Trophoblast cell (in vitro differentiated cells and primary cell): ENCODE measurements around the gene RET.

Experiments used
- DNase-seq, 2 donors: peaks; one replicate each; pipeline ENCODE4 v3.0.0-alpha.2; 2016
- H2AFZ ChIP-seq: 2 replicates; pipeline ENCODE4 v1.6.1; 2013; ENCODE audit warnings: low read length, moderate library complexity, mild to moderate bottlenecking; ENCODE audit not compliant: insufficient read depth, poor library complexity
- H2AK5ac ChIP-seq: 2 replicates; pipeline ENCODE4 v1.6.1; 2013; ENCODE audit warnings: mild to moderate bottlenecking, low read length
- H2BK120ac ChIP-seq: 2 replicates; pipeline ENCODE4 v1.6.1; 2013; ENCODE audit warnings: low read length, mild to moderate bottlenecking, moderate library complexity; ENCODE audit not compliant: insufficient read depth, poor library complexity
- H2BK12ac ChIP-seq: 2 replicates; pipeline ENCODE4 v1.6.1; 2013; ENCODE audit warnings: mild to moderate bottlenecking, low read length, moderate library complexity
- H2BK5ac ChIP-seq: 2 replicates; pipeline ENCODE4 v1.6.1; 2013; ENCODE audit warnings: low read length, low read depth, moderate library complexity, mild to moderate bottlenecking; ENCODE audit not compliant: poor library complexity
- H3K14ac ChIP-seq: 2 replicates; pipeline ENCODE4 v1.6.1; 2013; ENCODE audit warnings: mild to moderate bottlenecking, low read length
- H3K18ac ChIP-seq: 2 replicates; pipeline ENCODE4 v1.6.1; 2013; ENCODE audit warnings: mild to moderate bottlenecking, low read length
- H3K23ac ChIP-seq: 2 replicates; pipeline ENCODE4 v1.6.1; 2013; ENCODE audit warnings: low read length
- H3K27ac ChIP-seq: 2 replicates; pipeline ENCODE4 v1.5.1; 2013; ENCODE audit warnings: low read depth, mild to moderate bottlenecking, inconsistent platforms, low read length, moderate library complexity
- H3K27me3 ChIP-seq: 2 replicates; pipeline ENCODE4 v1.6.1; 2013; ENCODE audit warnings: inconsistent platforms, mild to moderate bottlenecking, low read length, moderate library complexity; ENCODE audit not compliant: insufficient read depth
- H3K36me3 ChIP-seq, 2 experiments: 1 replicate in 1 of 2; 2 replicates in 1 of 2; pipeline ENCODE4 v1.6.1; 2013; ENCODE audit warnings: low read length in 2 of 2, mild to moderate bottlenecking in 2 of 2, moderate library complexity in 1 of 2; ENCODE audit not compliant: insufficient read depth in 2 of 2, control insufficient read depth in 1 of 2
- H3K4ac ChIP-seq: 2 replicates; pipeline ENCODE4 v1.6.1; 2013; ENCODE audit warnings: low read depth, mild to moderate bottlenecking, low read length, moderate library complexity
- H3K4me1 ChIP-seq, 2 experiments: 1 replicate in 1 of 2; 2 replicates in 1 of 2; pipeline ENCODE4 v1.6.1; 2013; ENCODE audit warnings: low read length in 2 of 2, mild to moderate bottlenecking in 2 of 2, moderate library complexity in 1 of 2; ENCODE audit not compliant: insufficient read depth in 2 of 2, control insufficient read depth in 1 of 2
- H3K4me2 ChIP-seq: 2 replicates; pipeline ENCODE4 v1.6.1; 2013; ENCODE audit warnings: inconsistent platforms, mild to moderate bottlenecking, low read length, moderate library complexity
- H3K4me3 ChIP-seq: 2 replicates; pipeline ENCODE4 v1.5.1; 2013; ENCODE audit warnings: mild to moderate bottlenecking, low read depth, low read length, inconsistent platforms
- H3K79me1 ChIP-seq: one replicate; pipeline ENCODE4 v1.6.1; 2013; ENCODE audit warnings: low read length
- H3K79me2 ChIP-seq: 2 replicates; pipeline ENCODE4 v1.6.1; 2013; ENCODE audit warnings: low read length, mild to moderate bottlenecking; ENCODE audit not compliant: control insufficient read depth, insufficient read depth, poor library complexity
- H3K9ac ChIP-seq: 2 replicates; pipeline ENCODE4 v1.6.1; 2013; ENCODE audit warnings: mild to moderate bottlenecking, low read length
- H3K9me3 ChIP-seq: 2 replicates; pipeline ENCODE4 v1.6.1; 2013; ENCODE audit warnings: low read depth, mild to moderate bottlenecking, control low read depth, inconsistent platforms, low read length; ENCODE audit not compliant: insufficient read depth
- H4K12ac ChIP-seq: 2 replicates; pipeline ENCODE4 v1.6.1; 2013; ENCODE audit warnings: low read depth, mild to moderate bottlenecking, low read length, moderate library complexity
- H4K8ac ChIP-seq: 2 replicates; pipeline ENCODE4 v1.6.1; 2013; ENCODE audit warnings: low read depth, mild to moderate bottlenecking, low read length, moderate library complexity
- H4K91ac ChIP-seq: one replicate; pipeline ENCODE4 v1.6.1; 2013; ENCODE audit warnings: low read depth, mild to moderate bottlenecking, low read length, moderate library complexity
- WGBS: extraction: QIAGEN DNeasy Blood & Tissue Kit; methylation state at CpG from one replicate; pipeline ENCODE4 v1.1.7; 2013; ENCODE audit warnings: missing lambda C conversion rate; ENCODE audit not compliant: insufficient read length, insufficient coverage; ENCODE audit errors: extremely low coverage; 5-methylcytosine and 5-hydroxymethylcytosine counted together

RET gene

GRCh38 chr10:43070121-43071085, 6.5 kb upstream of the RET start:
- no peak overlapping the region for H3K4ac ChIP-seq
- no peaks in the 10 kb centered on the region for H3K36me3 ChIP-seq
- peaks cover 3% of the 10 kb centered on the region for H3K9me3 ChIP-seq
- H3K27ac ChIP-seq, result no peak overlapping the region
- no peak overlapping the region for H4K8ac ChIP-seq
- no peaks in the 10 kb centered on the region for H3K79me2 ChIP-seq
- no peak overlapping the region for H2BK120ac ChIP-seq
- DNase-seq, result no peak
- no peak overlapping the region for H3K23ac ChIP-seq
- H2BK12ac ChIP-seq, result no peak overlapping the region
- no peak overlapping the region for H3K4me2 ChIP-seq
- H2AK5ac ChIP-seq, result no peak overlapping the region
- no peak overlapping the region for H4K91ac ChIP-seq
- H3K18ac ChIP-seq, result no peak overlapping the region
- no CpG with 5 or more reads among the region's 17 CpGs for WGBS
- H3K4me3 ChIP-seq, result no peak overlapping the region
- no peak overlapping the region for H3K9ac ChIP-seq
- no peak overlapping the region for H3K14ac ChIP-seq
- H3K4me1 ChIP-seq, result no peaks in the 10 kb centered on the region
- H3K79me1 ChIP-seq, result no peaks in the 10 kb centered on the region
- no peak overlapping the region for H2AFZ ChIP-seq
- no peak overlapping the region for H2BK5ac ChIP-seq
- H4K12ac ChIP-seq, result no peak overlapping the region
- no peaks in the 10 kb centered on the region for H3K27me3 ChIP-seq

GRCh38 chr10:43071865-43072650, 4.8 kb upstream of the RET start:
- H3K79me2 ChIP-seq, result no peaks in the 10 kb centered on the region
- H2AK5ac ChIP-seq, result no peak overlapping the region
- no peak overlapping the region for H4K12ac ChIP-seq
- H2AFZ ChIP-seq, result no peak overlapping the region
- no peak overlapping the region for H3K23ac ChIP-seq
- peaks cover 14% of the 10 kb centered on the region for H3K27me3 ChIP-seq
- no peak overlapping the region for H3K27ac ChIP-seq
- H3K4me2 ChIP-seq, result no peak overlapping the region
- H3K9me3 ChIP-seq, result peaks cover 3% of the 10 kb centered on the region
- no peak overlapping the region for H2BK120ac ChIP-seq
- no peak for DNase-seq
- no peak overlapping the region for H3K4me3 ChIP-seq
- H3K14ac ChIP-seq, result no peak overlapping the region
- H2BK5ac ChIP-seq, result no peak overlapping the region
- H3K36me3 ChIP-seq, result no peaks in the 10 kb centered on the region
- H3K18ac ChIP-seq, result no peak overlapping the region
- H3K79me1 ChIP-seq, result no peaks in the 10 kb centered on the region
- peaks cover 0 to 1% of the 10 kb centered on the region in 2 experiments for H3K4me1 ChIP-seq
- no peak overlapping the region for H3K9ac ChIP-seq
- no peak overlapping the region for H4K8ac ChIP-seq
- no peak overlapping the region for H2BK12ac ChIP-seq
- H4K91ac ChIP-seq, result no peak overlapping the region
- no CpG with 5 or more reads among the region's 19 CpGs for WGBS
- no peak overlapping the region for H3K4ac ChIP-seq

GRCh38 chr10:43073191-43073590, 3.7 kb upstream of the RET start:
- Histone ChIP-seq H4K8ac (no peak overlapping the region), H3K14ac (no peak overlapping the region), H3K4me3 (no peak overlapping the region), H2AFZ (no peak overlapping the region), H4K91ac (no peak overlapping the region), H3K9me3 (peaks cover 5% of the 10 kb centered on the region), H3K27me3 (peaks cover 24% of the 10 kb centered on the region), H4K12ac (no peak overlapping the region), H3K36me3 (no peaks in the 10 kb centered on the region), H3K4me1 (peaks cover 0 to 3% of the 10 kb centered on the region in 2 experiments), H2BK5ac (no peak overlapping the region), H3K79me2 (no peaks in the 10 kb centered on the region), H3K4ac (no peak overlapping the region), H3K79me1 (no peaks in the 10 kb centered on the region), H2AK5ac (no peak overlapping the region), H3K18ac (no peak overlapping the region), H3K23ac (no peak overlapping the region), H3K4me2 (no peak overlapping the region), H3K9ac (no peak overlapping the region), H2BK12ac (no peak overlapping the region), H2BK120ac (no peak overlapping the region), H3K27ac (no peak overlapping the region)
- no peak for DNase-seq
- WGBS, result no CpG with 5 or more reads among the region's 3 CpGs

- Histone ChIP-seq H3K4ac (no peak overlapping the region), H3K14ac (no peak overlapping the region), H3K9me3 (peaks cover 5% of the 10 kb centered on the region), H3K23ac (no peak overlapping the region), H2BK120ac (no peak overlapping the region), H3K27me3 (peaks cover 29% of the 10 kb centered on the region), H3K79me1 (no peaks in the 10 kb centered on the region), H4K91ac (no peak overlapping the region), H3K27ac (no peak overlapping the region), H3K4me2 (no peak overlapping the region), H3K9ac (no peak overlapping the region), H2AK5ac (no peak overlapping the region), H3K79me2 (no peaks in the 10 kb centered on the region), H2AFZ (no peak overlapping the region), H4K8ac (no peak overlapping the region), H3K36me3 (no peaks in the 10 kb centered on the region), H3K18ac (no peak overlapping the region), H4K12ac (no peak overlapping the region), H3K4me1 (peaks cover 0 to 3% of the 10 kb centered on the region in 2 experiments), H2BK5ac (no peak overlapping the region), H3K4me3 (no peak overlapping the region), H2BK12ac (no peak overlapping the region)
- WGBS, result no CpG with 5 or more reads among the region's 8 CpGs
- DNase-seq, result no peak
Observed at GRCh38 chr10:43073721-43074120, 3.1 kb upstream of the RET start.
